ENCODE results near the gene ACSM5.
"Not testable (repeated sequence)": the region's sequence is repeated elsewhere in the genome, so short reads cannot be mapped to it uniquely, and the experiment has no call there.

ACSM5 gene

GRCh38 chr16:20398603-20399002 lies 10.7 kb upstream of the ACSM5 start:
- Histone ChIP-seq H3K36me3 (ENCODE audit: control insufficient read depth, insufficient read depth, low read length) (no peaks in the 10 kb centered on the region), H3K27me3 (ENCODE audit: control insufficient read depth, insufficient read depth, low read length) (no peaks in the 10 kb centered on the region), H3K4me1 (ENCODE audit: control insufficient read depth, insufficient read depth, low read length) (no peaks in the 10 kb centered on the region), H3K9me3 (ENCODE audit: control insufficient read depth, insufficient read depth, low read depth, low read length) (no peaks in the 10 kb centered on the region), H3K9ac (ENCODE audit: low read length) (no peak overlapping the region), H3K27ac (ENCODE audit: low read depth, low read length) (no peak overlapping the region), H3K4me3 (ENCODE audit: low read depth, low read length) (no peak overlapping the region)

GRCh38 chr16:20399185-20399584 lies 10.1 kb upstream of the ACSM5 start:
- no peaks in the 10 kb centered on the region for H3K36me3 ChIP-seq (ENCODE audit: control insufficient read depth, insufficient read depth, low read length)
- no peaks in the 10 kb centered on the region for H3K27me3 ChIP-seq (ENCODE audit: control insufficient read depth, insufficient read depth, low read length)
- no peak overlapping the region for H3K4me3 ChIP-seq (ENCODE audit: low read depth, low read length)
- H3K4me1 ChIP-seq (ENCODE audit: control insufficient read depth, insufficient read depth, low read length): no peaks in the 10 kb centered on the region
- no peaks in the 10 kb centered on the region for H3K9me3 ChIP-seq (ENCODE audit: control insufficient read depth, insufficient read depth, low read depth, low read length)
- no peak overlapping the region for H3K27ac ChIP-seq (ENCODE audit: low read depth, low read length)
- H3K9ac ChIP-seq (ENCODE audit: low read length): no peak overlapping the region

GRCh38 chr16:20401066-20401465 lies 8.3 kb upstream of the ACSM5 start:
- Histone ChIP-seq H3K27me3 (ENCODE audit: control insufficient read depth, insufficient read depth, low read length) (no peaks in the 10 kb centered on the region), H3K4me3 (ENCODE audit: low read depth, low read length) (no peak overlapping the region), H3K4me1 (ENCODE audit: control insufficient read depth, insufficient read depth, low read length) (no peaks in the 10 kb centered on the region), H3K9me3 (ENCODE audit: control insufficient read depth, insufficient read depth, low read depth, low read length) (no peaks in the 10 kb centered on the region), H3K36me3 (ENCODE audit: control insufficient read depth, insufficient read depth, low read length) (no peaks in the 10 kb centered on the region), H3K9ac (ENCODE audit: low read length) (no peak overlapping the region), H3K27ac (ENCODE audit: low read depth, low read length) (no peak overlapping the region)

GRCh38 chr16:20401475-20402016 lies 7.8 kb upstream of the ACSM5 start:
- H3K9ac ChIP-seq (ENCODE audit: low read length): no peak overlapping the region
- no peaks in the 10 kb centered on the region for H3K27me3 ChIP-seq (ENCODE audit: control insufficient read depth, insufficient read depth, low read length)
- no peaks in the 10 kb centered on the region for H3K9me3 ChIP-seq (ENCODE audit: control insufficient read depth, insufficient read depth, low read depth, low read length)
- H3K4me1 ChIP-seq (ENCODE audit: control insufficient read depth, insufficient read depth, low read length): no peaks in the 10 kb centered on the region
- H3K27ac ChIP-seq (ENCODE audit: low read depth, low read length): no peak overlapping the region
- no peaks in the 10 kb centered on the region for H3K36me3 ChIP-seq (ENCODE audit: control insufficient read depth, insufficient read depth, low read length)
- no peak overlapping the region for H3K4me3 ChIP-seq (ENCODE audit: low read depth, low read length)

GRCh38 chr16:20402651-20403050 lies 6.7 kb upstream of the ACSM5 start:
- Histone ChIP-seq H3K27ac (ENCODE audit: low read depth, low read length) (no peak overlapping the region), H3K9me3 (ENCODE audit: control insufficient read depth, insufficient read depth, low read depth, low read length) (no peaks in the 10 kb centered on the region), H3K4me1 (ENCODE audit: control insufficient read depth, insufficient read depth, low read length) (no peaks in the 10 kb centered on the region), H3K27me3 (ENCODE audit: control insufficient read depth, insufficient read depth, low read length) (no peaks in the 10 kb centered on the region), H3K36me3 (ENCODE audit: control insufficient read depth, insufficient read depth, low read length) (no peaks in the 10 kb centered on the region), H3K4me3 (ENCODE audit: low read depth, low read length) (no peak overlapping the region), H3K9ac (ENCODE audit: low read length) (no peak overlapping the region)

- no peaks in the 10 kb centered on the region for H3K9me3 ChIP-seq (ENCODE audit: control insufficient read depth, insufficient read depth, low read depth, low read length)
- H3K4me1 ChIP-seq (ENCODE audit: control insufficient read depth, insufficient read depth, low read length): peaks cover 4% of the 10 kb centered on the region; the same call in 1 of the 2 replicates
- H3K27ac ChIP-seq (ENCODE audit: low read depth, low read length): no peak within 1 kb of the TSS
- H3K27me3 ChIP-seq (ENCODE audit: control insufficient read depth, insufficient read depth, low read length): no peaks in the 10 kb centered on the region
- no peak within 1 kb of the TSS for H3K4me3 ChIP-seq (ENCODE audit: low read depth, low read length)
- no peaks in the 10 kb centered on the region for H3K36me3 ChIP-seq (ENCODE audit: control insufficient read depth, insufficient read depth, low read length)
- H3K9ac ChIP-seq (ENCODE audit: low read length): no peak within 1 kb of the TSS
Measured at GRCh38 chr16:20404637-20405036, 4.7 kb upstream of the ACSM5 start, which contains the start of gene PDILT. Gene PDILT, minus strand, starts transcription at chr16:20404737. Its CDS starts 5,437 bp downstream, at chr16:20399300.

GRCh38 chr16:20410121-20410723 lies 888 bp downstream of the ACSM5 start:
- Histone ChIP-seq H3K4me3 (ENCODE audit: low read depth, low read length) (no peak overlapping the region), H3K9ac (ENCODE audit: low read length) (no peak overlapping the region), H3K27me3 (ENCODE audit: control insufficient read depth, insufficient read depth, low read length) (no peaks in the 10 kb centered on the region), H3K9me3 (ENCODE audit: control insufficient read depth, insufficient read depth, low read depth, low read length) (0 out of 2 replicates have a peak, but pooled peaks cover 3% of the 10 kb centered on the region), H3K4me1 (ENCODE audit: control insufficient read depth, insufficient read depth, low read length) (peaks cover 4% of the 10 kb centered on the region; the same call in 1 of the 2 replicates), H3K36me3 (ENCODE audit: control insufficient read depth, insufficient read depth, low read length) (no peaks in the 10 kb centered on the region), H3K27ac (ENCODE audit: low read depth, low read length) (no peak overlapping the region)

GRCh38 chr16:20411055-20411454 lies 1.7 kb downstream of the ACSM5 start:
- Histone ChIP-seq H3K27me3 (ENCODE audit: control insufficient read depth, insufficient read depth, low read length) (no peaks in the 10 kb centered on the region), H3K9ac (ENCODE audit: low read length) (no peak overlapping the region), H3K27ac (ENCODE audit: low read depth, low read length) (no peak overlapping the region), H3K4me1 (ENCODE audit: control insufficient read depth, insufficient read depth, low read length) (peaks cover 4% of the 10 kb centered on the region; the same call in 1 of the 2 replicates), H3K36me3 (ENCODE audit: control insufficient read depth, insufficient read depth, low read length) (no peaks in the 10 kb centered on the region), H3K9me3 (ENCODE audit: control insufficient read depth, insufficient read depth, low read depth, low read length) (0 out of 2 replicates have a peak, but pooled peaks cover 3% of the 10 kb centered on the region), H3K4me3 (ENCODE audit: low read depth, low read length) (no peak overlapping the region)

GRCh38 chr16:20415541-20415940 lies 6.2 kb downstream of the ACSM5 start:
- no peak overlapping the region for H3K9ac ChIP-seq (ENCODE audit: low read length)
- no peak overlapping the region for H3K4me3 ChIP-seq (ENCODE audit: low read depth, low read length)
- H3K4me1 ChIP-seq (ENCODE audit: control insufficient read depth, insufficient read depth, low read length): no peaks in the 10 kb centered on the region
- H3K36me3 ChIP-seq (ENCODE audit: control insufficient read depth, insufficient read depth, low read length): no peaks in the 10 kb centered on the region
- H3K27me3 ChIP-seq (ENCODE audit: control insufficient read depth, insufficient read depth, low read length): no peaks in the 10 kb centered on the region
- H3K27ac ChIP-seq (ENCODE audit: low read depth, low read length): no peak overlapping the region
- H3K9me3 ChIP-seq (ENCODE audit: control insufficient read depth, insufficient read depth, low read depth, low read length): 0 out of 2 replicates have a peak, but pooled peaks cover 3% of the 10 kb centered on the region

GRCh38 chr16:20419093-20419492 lies 9.8 kb downstream of the ACSM5 start:
- H3K36me3 ChIP-seq (ENCODE audit: control insufficient read depth, insufficient read depth, low read length); H3K27me3 ChIP-seq (ENCODE audit: control insufficient read depth, insufficient read depth, low read length); H3K27ac ChIP-seq (ENCODE audit: low read depth, low read length); H3K4me1 ChIP-seq (ENCODE audit: control insufficient read depth, insufficient read depth, low read length); H3K4me3 ChIP-seq (ENCODE audit: low read depth, low read length); H3K9me3 ChIP-seq (ENCODE audit: control insufficient read depth, insufficient read depth, low read depth, low read length); H3K9ac ChIP-seq (ENCODE audit: low read length): not testable (repeated sequence)

- H3K9me3 ChIP-seq (ENCODE audit: control insufficient read depth, insufficient read depth, low read depth, low read length); H3K27me3 ChIP-seq (ENCODE audit: control insufficient read depth, insufficient read depth, low read length); H3K27ac ChIP-seq (ENCODE audit: low read depth, low read length); H3K36me3 ChIP-seq (ENCODE audit: control insufficient read depth, insufficient read depth, low read length); H3K4me1 ChIP-seq (ENCODE audit: control insufficient read depth, insufficient read depth, low read length); H3K4me3 ChIP-seq (ENCODE audit: low read depth, low read length); H3K9ac ChIP-seq (ENCODE audit: low read length): not testable (repeated sequence)
Measured at GRCh38 chr16:20421748-20422147, 12.4 kb downstream of the ACSM5 start.
